SK-N-SH (cell line): ENCODE data around the gene DHX36. TPM values are rescaled to one million over a fixed set of nuclear protein-coding genes. Genes with fewer than 3 reads are reported as not detected.

Source experiments
- CTCF ChIA-PET: fragments of 300-600, 350-600 bp; formaldehyde crosslinking; extraction: SDS; loops from one replicate; lab custom pipeline; 2021; lab: Yijun Ruan, JAX
- POLR2A ChIA-PET: fragments of 350-600 bp; sonication (Branson Sonifier 250); formaldehyde crosslinking; extraction: SDS; loops from one replicate; lab custom pipeline; 2020; ENCODE audit warnings: antibody characterized with exemption, inconsistent platforms; lab: Yijun Ruan, JAX
- DNase-seq: peaks from one replicate; pipeline ENCODE4 v3.0.0; 2012
- H2AFZ ChIP-seq: fragments of 200-600 bp; sonication (generic); 2 replicates; pipeline ENCODE4 v1.8.1; 2016; ENCODE audit warnings: antibody characterized with exemption, mild to moderate bottlenecking, low read depth
- H3F3A ChIP-seq: fragments of 200-600 bp; sonication (generic); replicated peaks from 2 replicates; pipeline ENCODE3; 2016; ENCODE audit warnings: antibody characterized with exemption, mild to moderate bottlenecking; ENCODE audit not compliant: insufficient read depth
- H3K27ac ChIP-seq, 2 experiments: fragments of 200-500 bp in 1 of 2; fragments of 200-600 bp in 1 of 2; sonication (Bioruptor generic) in 1 of 2; sonication (generic), shearing (Covaris generic) in 1 of 2; 2 replicates each; pipeline versions ENCODE4 v1.5.1 to v1.6.1; 2014 to 2016; ENCODE audit warnings: low read depth in 2 of 2, inconsistent platforms in 1 of 2, low read length in 1 of 2, mild to moderate bottlenecking in 1 of 2, mixed read lengths in 1 of 2
- H3K27me3 ChIP-seq: fragments of 200-600 bp; sonication (generic), shearing (Covaris generic); 2 replicates; pipeline ENCODE4 v1.6.1; 2016; ENCODE audit warnings: mixed run types; ENCODE audit not compliant: insufficient read depth
- H3K36me3 ChIP-seq, 2 experiments: fragments of 200-500 bp in 1 of 2; fragments of 200-600 bp in 1 of 2; sonication (Bioruptor generic) in 1 of 2; sonication (generic) in 1 of 2; replicated peaks in 1 of 2; 2 replicates each; pipeline versions ENCODE3 to v1.5.1; 2014 to 2016; ENCODE audit warnings: low read length in 1 of 2, mild to moderate bottlenecking in 1 of 2; ENCODE audit not compliant: insufficient read depth in 2 of 2, control insufficient read depth in 1 of 2
- H3K4me1 ChIP-seq, 2 experiments: fragments of 200-500 bp in 1 of 2; fragments of 200-600 bp in 1 of 2; sonication (Bioruptor generic) in 1 of 2; sonication (generic), shearing (Covaris generic) in 1 of 2; 2 replicates each; pipeline versions ENCODE4 v1.5.1 to v1.6.1; 2014 to 2016; ENCODE audit warnings: low read depth in 1 of 2, low read length in 1 of 2, mixed run types in 1 of 2; ENCODE audit not compliant: insufficient read depth in 2 of 2, control insufficient read depth in 1 of 2
- H3K4me2 ChIP-seq: fragments of 200-600 bp; sonication (generic), shearing (Covaris generic); 2 replicates; pipeline ENCODE4 v1.6.1; 2017; ENCODE audit warnings: mixed run types
- H3K4me3 ChIP-seq, 2 experiments: fragments of 200-500 bp in 1 of 2; fragments of 200-600 bp in 1 of 2; sonication (Bioruptor generic) in 1 of 2; sonication (generic), shearing (Covaris generic) in 1 of 2; 2 replicates each; pipeline versions ENCODE4 v1.5.1 to v1.8.1; 2014 to 2016; ENCODE audit warnings: low read depth in 2 of 2, inconsistent platforms in 1 of 2, low read length in 1 of 2, mild to moderate bottlenecking in 1 of 2, mixed read lengths in 1 of 2, moderate library complexity in 1 of 2
- H3K79me2 ChIP-seq: fragments of 200-600 bp; sonication (generic); 2 replicates; pipeline ENCODE4 v1.8.1; 2017; ENCODE audit warnings: mild to moderate bottlenecking; ENCODE audit not compliant: insufficient read depth
- H3K9ac ChIP-seq: fragments of 200-600 bp; sonication (generic); 2 replicates; pipeline ENCODE4 v1.6.1; 2017; ENCODE audit warnings: mixed run types
- H3K9me2 ChIP-seq: fragments of 200-600 bp; sonication (generic); 2 replicates; pipeline ENCODE4 v1.6.1; 2017; ENCODE audit warnings: mixed run types
- H3K9me3 ChIP-seq: fragments of 200-600 bp; sonication (generic); 2 replicates; pipeline ENCODE4 v1.6.1; 2017; ENCODE audit warnings: mixed run types, mild to moderate bottlenecking, moderate library complexity
- H4K20me1 ChIP-seq: fragments of 200-600 bp; sonication (generic); 2 replicates; pipeline ENCODE4 v1.6.1; 2017; ENCODE audit warnings: mild to moderate bottlenecking, mixed run types; ENCODE audit not compliant: insufficient read depth
- CHD2 ChIP-seq: fragments of 150-350 bp; IDR thresholded peaks from 2 replicates; pipeline ENCODE4 v1.6.1; 2018; ENCODE audit warnings: low read length; ENCODE audit not compliant: partially characterized antibody
- ELF1 ChIP-seq: IDR thresholded peaks from 2 replicates; pipeline ENCODE4 v1.4.0; 2012
- EP300 ChIP-seq, 2 experiments: IDR thresholded peaks; 2 replicates each; pipeline versions ENCODE4 v1.4.0 to v1.6.1; 2012; ENCODE audit warnings: borderline replicate concordance in 1 of 2, low read depth in 1 of 2, low read length in 1 of 2
- FOSL2 ChIP-seq: IDR thresholded peaks from 2 replicates; pipeline ENCODE4 v1.4.0; 2012; ENCODE audit warnings: low read depth, mild to moderate bottlenecking, moderate library complexity, borderline replicate concordance
- GATA2 ChIP-seq: sonication (generic); formaldehyde crosslinking; IDR thresholded peaks from 2 replicates; pipeline ENCODE4 v1.5.0; 2020; ENCODE audit warnings: mild to moderate bottlenecking, missing genetic modification reagents
- JUND ChIP-seq: IDR thresholded peaks from 2 replicates; pipeline ENCODE4 v1.4.0; 2012
- NFIC ChIP-seq: IDR thresholded peaks from 2 replicates; pipeline ENCODE4 v1.4.0; 2012; ENCODE audit warnings: borderline replicate concordance
- SIN3A ChIP-seq: IDR thresholded peaks from 2 replicates; pipeline ENCODE4 v1.6.1; 2012; ENCODE audit warnings: low read depth, mild to moderate bottlenecking, low read length, moderate library complexity, borderline replicate concordance
- TEAD4 ChIP-seq: IDR thresholded peaks from 2 replicates; pipeline ENCODE4 v1.4.0; 2012; ENCODE audit warnings: mild to moderate bottlenecking, borderline replicate concordance; ENCODE audit not compliant: insufficient read depth
- WGBS: methylation state at CpG from one replicate; pipeline ENCODE4 v1.1.6; 2017; ENCODE audit warnings: low lambda C conversion rate; 5-methylcytosine and 5-hydroxymethylcytosine counted together
- polyA plus RNA-seq, 3 experiments: library from polyadenylated mRNA; depleted of rRNA; stranded (reverse); fragments of >200 nt; gene quantifications; 2 replicates each; pipeline ENCODE4 v1.2.3, GENCODE V29; 2012
- TF ChIP-seq, protein P1 (sequence below): IDR thresholded peaks from 2 replicates; pipeline ENCODE4 v1.6.1; 2012; ENCODE audit warnings: mild to moderate bottlenecking, low read depth, low read length, moderate library complexity
- TF ChIP-seq, protein P2 (sequence below): fragments of 150-350 bp; IDR thresholded peaks from 2 replicates; pipeline ENCODE4 v1.6.1; 2017; ENCODE audit warnings: antibody characterized with exemption, low read length, low read depth, borderline replicate concordance
- TF ChIP-seq, protein P3 (sequence below): IDR thresholded peaks from 2 replicates; pipeline ENCODE4 v1.4.0; 2012; ENCODE audit warnings: low read depth, borderline replicate concordance
- TF ChIP-seq, protein P4 (sequence below): IDR thresholded peaks from 2 replicates; pipeline ENCODE4; 2012

Gene DHX36
- polyA plus RNA-seq, 1 of the 3 experiments (the other 2 are of a cell fraction): 22.8 TPM

DNA sequence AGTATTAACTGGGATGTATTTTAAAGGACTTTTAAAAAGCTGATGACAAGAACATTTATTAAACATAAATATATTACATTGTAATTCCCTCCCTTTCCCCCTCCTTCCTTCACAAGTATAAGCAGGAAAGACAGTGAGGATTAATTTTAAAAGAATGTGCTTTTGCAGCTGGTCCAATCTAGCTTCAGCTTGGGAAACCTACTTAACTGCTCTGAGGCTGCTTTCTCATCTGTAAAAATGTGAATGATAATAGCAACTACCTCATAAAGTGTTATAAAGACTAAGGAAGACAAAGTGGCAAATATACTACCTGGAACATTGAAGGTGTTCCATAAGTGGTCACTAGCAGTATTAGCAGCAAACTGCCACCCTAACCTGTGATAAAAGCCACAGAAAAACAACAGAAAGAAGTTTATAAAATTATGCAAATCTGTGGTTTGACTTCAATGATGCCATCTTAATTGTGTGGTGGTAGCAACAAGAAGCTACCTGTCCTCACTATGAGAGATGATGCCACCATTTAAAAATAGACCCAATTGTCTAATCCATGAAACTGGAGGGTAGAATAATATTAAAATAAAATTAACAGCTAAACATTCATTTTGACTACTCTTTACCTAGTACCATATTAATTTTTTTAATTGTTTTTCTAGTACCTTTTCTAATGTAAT, 20.0 kb downstream of the DHX36 start (continued):
- TF ChIP-seq, protein P1, sequence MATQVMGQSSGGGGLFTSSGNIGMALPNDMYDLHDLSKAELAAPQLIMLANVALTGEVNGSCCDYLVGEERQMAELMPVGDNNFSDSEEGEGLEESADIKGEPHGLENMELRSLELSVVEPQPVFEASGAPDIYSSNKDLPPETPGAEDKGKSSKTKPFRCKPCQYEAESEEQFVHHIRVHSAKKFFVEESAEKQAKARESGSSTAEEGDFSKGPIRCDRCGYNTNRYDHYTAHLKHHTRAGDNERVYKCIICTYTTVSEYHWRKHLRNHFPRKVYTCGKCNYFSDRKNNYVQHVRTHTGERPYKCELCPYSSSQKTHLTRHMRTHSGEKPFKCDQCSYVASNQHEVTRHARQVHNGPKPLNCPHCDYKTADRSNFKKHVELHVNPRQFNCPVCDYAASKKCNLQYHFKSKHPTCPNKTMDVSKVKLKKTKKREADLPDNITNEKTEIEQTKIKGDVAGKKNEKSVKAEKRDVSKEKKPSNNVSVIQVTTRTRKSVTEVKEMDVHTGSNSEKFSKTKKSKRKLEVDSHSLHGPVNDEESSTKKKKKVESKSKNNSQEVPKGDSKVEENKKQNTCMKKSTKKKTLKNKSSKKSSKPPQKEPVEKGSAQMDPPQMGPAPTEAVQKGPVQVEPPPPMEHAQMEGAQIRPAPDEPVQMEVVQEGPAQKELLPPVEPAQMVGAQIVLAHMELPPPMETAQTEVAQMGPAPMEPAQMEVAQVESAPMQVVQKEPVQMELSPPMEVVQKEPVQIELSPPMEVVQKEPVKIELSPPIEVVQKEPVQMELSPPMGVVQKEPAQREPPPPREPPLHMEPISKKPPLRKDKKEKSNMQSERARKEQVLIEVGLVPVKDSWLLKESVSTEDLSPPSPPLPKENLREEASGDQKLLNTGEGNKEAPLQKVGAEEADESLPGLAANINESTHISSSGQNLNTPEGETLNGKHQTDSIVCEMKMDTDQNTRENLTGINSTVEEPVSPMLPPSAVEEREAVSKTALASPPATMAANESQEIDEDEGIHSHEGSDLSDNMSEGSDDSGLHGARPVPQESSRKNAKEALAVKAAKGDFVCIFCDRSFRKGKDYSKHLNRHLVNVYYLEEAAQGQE: no peak
- TF ChIP-seq ELF1: no peak
- TF ChIP-seq, protein P2, sequence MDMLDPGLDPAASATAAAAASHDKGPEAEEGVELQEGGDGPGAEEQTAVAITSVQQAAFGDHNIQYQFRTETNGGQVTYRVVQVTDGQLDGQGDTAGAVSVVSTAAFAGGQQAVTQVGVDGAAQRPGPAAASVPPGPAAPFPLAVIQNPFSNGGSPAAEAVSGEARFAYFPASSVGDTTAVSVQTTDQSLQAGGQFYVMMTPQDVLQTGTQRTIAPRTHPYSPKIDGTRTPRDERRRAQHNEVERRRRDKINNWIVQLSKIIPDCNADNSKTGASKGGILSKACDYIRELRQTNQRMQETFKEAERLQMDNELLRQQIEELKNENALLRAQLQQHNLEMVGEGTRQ: no peak
- TF ChIP-seq EP300 (IDR thresholded peaks at IDR 0.05; ENCODE audit: borderline replicate concordance in 1 of 2, low read depth in 1 of 2, low read length in 1 of 2): no peak
- TF ChIP-seq TEAD4: no peak
- TF ChIP-seq, protein P3, sequence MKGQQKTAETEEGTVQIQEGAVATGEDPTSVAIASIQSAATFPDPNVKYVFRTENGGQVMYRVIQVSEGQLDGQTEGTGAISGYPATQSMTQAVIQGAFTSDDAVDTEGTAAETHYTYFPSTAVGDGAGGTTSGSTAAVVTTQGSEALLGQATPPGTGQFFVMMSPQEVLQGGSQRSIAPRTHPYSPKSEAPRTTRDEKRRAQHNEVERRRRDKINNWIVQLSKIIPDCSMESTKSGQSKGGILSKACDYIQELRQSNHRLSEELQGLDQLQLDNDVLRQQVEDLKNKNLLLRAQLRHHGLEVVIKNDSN: no peak
- no peak for TF ChIP-seq NFIC
- no peak for TF ChIP-seq GATA2 (CRISPR knock-in tag)
- TF ChIP-seq JUND: no peak

DNA sequence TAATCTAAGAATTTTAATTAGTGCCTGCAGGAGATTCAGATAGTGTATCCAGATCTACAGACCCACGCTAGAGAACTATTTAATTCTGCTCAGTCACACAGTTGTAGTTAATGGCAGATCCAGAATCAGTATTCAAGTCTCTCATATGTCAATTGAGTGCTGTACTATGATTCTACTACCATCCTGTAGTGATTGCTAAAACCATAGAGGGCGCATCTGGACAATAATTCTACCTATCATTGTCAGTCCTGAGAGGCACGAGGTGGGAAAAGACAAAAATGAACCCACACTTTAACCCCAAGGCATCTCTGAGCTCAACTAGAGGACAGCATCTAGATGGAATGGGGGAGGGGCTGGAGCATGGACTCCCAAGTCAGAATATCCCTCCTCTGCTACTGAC, 22.7 kb downstream of the DHX36 start:
- no peak overlapping the region for H3K4me3 ChIP-seq
- no peak overlapping the region for H3K4me2 ChIP-seq
- H3K4me1 ChIP-seq: peaks cover 0 to 5% of the 10 kb centered on the region in 2 experiments; a peak in 2 of 4 replicates
- ChIA-PET POLR2A (no interaction called here), CTCF (interaction anchor here (1.4 to 2.5 kb wide), 2 partner anchors 21 to 49 kb away, joined by 3 to 11 read pairs; no protein-coding TSS in a partner anchor)
- no peak for TF ChIP-seq SIN3A
- peak; percentile 6 for TF ChIP-seq CHD2
- TF ChIP-seq, protein P4, sequence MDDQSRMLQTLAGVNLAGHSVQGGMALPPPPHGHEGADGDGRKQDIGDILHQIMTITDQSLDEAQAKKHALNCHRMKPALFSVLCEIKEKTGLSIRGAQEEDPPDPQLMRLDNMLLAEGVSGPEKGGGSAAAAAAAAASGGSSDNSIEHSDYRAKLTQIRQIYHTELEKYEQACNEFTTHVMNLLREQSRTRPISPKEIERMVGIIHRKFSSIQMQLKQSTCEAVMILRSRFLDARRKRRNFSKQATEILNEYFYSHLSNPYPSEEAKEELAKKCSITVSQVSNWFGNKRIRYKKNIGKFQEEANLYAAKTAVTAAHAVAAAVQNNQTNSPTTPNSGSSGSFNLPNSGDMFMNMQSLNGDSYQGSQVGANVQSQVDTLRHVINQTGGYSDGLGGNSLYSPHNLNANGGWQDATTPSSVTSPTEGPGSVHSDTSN: no peak
- no peak for TF ChIP-seq FOSL2
- peaks cover 5% of the 10 kb centered on the region; the same call in 1 of the 2 replicates for H3K79me2 ChIP-seq
- no peaks in the 10 kb centered on the region; the same call in 1 of the 2 replicates for H3K9me3 ChIP-seq
- H3K27me3 ChIP-seq: no peaks in the 10 kb centered on the region
- peak; percentile 15 for DNase-seq
- no peak overlapping the region for H3K9ac ChIP-seq
- H4K20me1 ChIP-seq: no peaks in the 10 kb centered on the region
- WGBS: 81% methylated on average over 3 of the region's 3 CpGs
- no peak overlapping the region for H2AFZ ChIP-seq
- H3F3A ChIP-seq: peaks cover 16% of the 10 kb centered on the region
- peak overlapping the region in 1 of 2 experiments; percentile 14; a peak in 1 of 4 replicates for H3K27ac ChIP-seq
- no peaks in the 10 kb centered on the region for H3K9me2 ChIP-seq
- peaks cover 83 to 90% of the 10 kb centered on the region in 2 experiments for H3K36me3 ChIP-seq
